GM23338 (cell line): ENCODE results near the gene RETSAT. TPM values are rescaled to one million over a fixed set of nuclear protein-coding genes. Genes with fewer than 3 reads are reported as not detected.

ENCODE experiments used
- ATAC-seq: fragments of 200-7000 bp; cut with Tn5 transposase; 3 replicates; pipeline ENCODE4 v1.9.1; 2020
- DNase-seq: peaks from one replicate; pipeline ENCODE4 v3.0.0-alpha.2; 2015; ENCODE audit warnings: low spot score
- H2AFZ ChIP-seq: fragments of 200-600 bp; sonication (generic); 2 replicates; pipeline ENCODE4 v1.8.0; 2016; ENCODE audit warnings: antibody characterized with exemption, mild to moderate bottlenecking, moderate library complexity
- H3F3A ChIP-seq: fragments of 200-600 bp; sonication (generic); replicated peaks from 2 replicates; pipeline ENCODE4 v1.8.0; 2017; ENCODE audit warnings: antibody characterized with exemption, mixed run types, low read depth
- H3K27ac ChIP-seq: fragments of 200-600 bp; sonication (generic); 2 replicates; pipeline ENCODE4 v1.6.1; 2016; ENCODE audit warnings: low read depth
- H3K27me3 ChIP-seq: fragments of 200-600 bp; sonication (generic); 2 replicates; pipeline ENCODE4 v1.8.0; 2016; ENCODE audit warnings: mild to moderate bottlenecking, mixed run types, moderate library complexity; ENCODE audit not compliant: insufficient read depth
- H3K36me3 ChIP-seq: fragments of 200-600 bp; sonication (generic); 2 replicates; pipeline ENCODE4 v1.8.0; 2016; ENCODE audit warnings: mild to moderate bottlenecking; ENCODE audit not compliant: insufficient read depth
- H3K4me1 ChIP-seq: fragments of 200-600 bp; sonication (generic); 2 replicates; pipeline ENCODE4 v1.8.0; 2016; ENCODE audit warnings: mild to moderate bottlenecking, moderate library complexity; ENCODE audit not compliant: insufficient read depth
- H3K4me2 ChIP-seq: fragments of 200-600 bp; sonication (generic); 2 replicates; pipeline ENCODE4 v1.7.1; 2017; ENCODE audit warnings: mixed run types
- H3K4me3 ChIP-seq: fragments of 200-600 bp; sonication (generic); 2 replicates; pipeline ENCODE4 v1.6.1; 2016; ENCODE audit warnings: mixed run types
- H3K79me2 ChIP-seq: fragments of 200-600 bp; sonication (generic); replicated peaks from 2 replicates; pipeline ENCODE4 v1.8.0; 2017; ENCODE audit warnings: mild to moderate bottlenecking; ENCODE audit not compliant: insufficient read depth
- H3K9me2 ChIP-seq: fragments of 200-600 bp; sonication (generic); 2 replicates; pipeline ENCODE4 v1.8.0; 2017; ENCODE audit not compliant: insufficient read depth
- H4K20me1 ChIP-seq: fragments of 200-600 bp; sonication (generic); replicated peaks from 2 replicates; pipeline ENCODE4 v1.8.0; 2017; ENCODE audit warnings: mild to moderate bottlenecking; ENCODE audit not compliant: insufficient read depth
- H3K27ac Mint-ChIP-seq: 2 replicates; pipeline ENCODE4 v1.8.0; 2020; ENCODE audit warnings: inconsistent platforms, mild to moderate bottlenecking, moderate library complexity, mixed read lengths
- H3K27me3 Mint-ChIP-seq: 3 replicates; pipeline ENCODE4 v1.8.0; 2022; ENCODE audit warnings: low read depth, mild to moderate bottlenecking, moderate library complexity, mixed read lengths, inconsistent platforms; ENCODE audit not compliant: insufficient read depth, poor library complexity
- H3K36me3 Mint-ChIP-seq: 3 replicates; pipeline ENCODE4 v1.8.0; 2021; ENCODE audit warnings: low read depth, mild to moderate bottlenecking, inconsistent platforms, moderate library complexity, mixed read lengths
- H3K4me1 Mint-ChIP-seq: 3 replicates; pipeline ENCODE4 v1.8.0; 2020; ENCODE audit warnings: mild to moderate bottlenecking, inconsistent platforms, mixed read lengths
- H3K4me3 Mint-ChIP-seq: 3 replicates; pipeline ENCODE4 v1.8.0; 2021; ENCODE audit warnings: moderate library complexity, mild to moderate bottlenecking, inconsistent platforms, mixed read lengths
- H3K9me3 Mint-ChIP-seq: 3 replicates; pipeline ENCODE4 v1.8.0; 2020; ENCODE audit warnings: moderate library complexity, mild to moderate bottlenecking, inconsistent platforms, mixed read lengths
- EZH2phosphoT487 ChIP-seq: fragments of 200-600 bp; sonication (generic); IDR thresholded peaks from one replicate; pipeline ENCODE4 v1.8.1; 2018; ENCODE audit warnings: antibody characterized with exemption; ENCODE audit not compliant: unreplicated experiment
- JUNB ChIP-seq: IDR thresholded peaks from one replicate; pipeline ENCODE4 v1.6.1; 2016; ENCODE audit warnings: antibody characterized with exemption; ENCODE audit not compliant: unreplicated experiment
- POLR2AphosphoS5 ChIP-seq: IDR thresholded peaks from 2 replicates; pipeline ENCODE4 v1.6.1; 2016; ENCODE audit warnings: antibody characterized with exemption, low read depth
- ZNF331 ChIP-seq: fragments of 250-450 bp; sonication (Bioruptor Pico); IDR thresholded peaks from 2 replicates; pipeline ENCODE4 v1.5.0; 2020; ENCODE audit warnings: low read depth, mild to moderate bottlenecking, moderate library complexity
- polyA plus RNA-seq: library from polyadenylated mRNA; unstranded; fragments of >200 nt; fragmentation: Nextera tagmentation; extraction: Ambion mirVana; gene quantifications from 2 replicates; pipeline ENCODE4 v1.2.1, GENCODE V29; 2016
- total RNA-seq: library from RNA; depleted of rRNA; stranded (reverse); fragments of >200 nt; shearing (Covaris generic); gene quantifications from 2 replicates; pipeline ENCODE4 v1.2.3, GENCODE V29; 2014
- TF ChIP-seq, protein P1 (sequence below): IDR thresholded peaks from 2 replicates; pipeline ENCODE4 v1.6.1; 2016; ENCODE audit warnings: antibody characterized with exemption
- TF ChIP-seq, protein P2 (sequence below): fragments of 250-450 bp; sonication (Bioruptor Pico); IDR thresholded peaks from 2 replicates; pipeline ENCODE4 v1.5.0; 2020; ENCODE audit warnings: mild to moderate bottlenecking, moderate library complexity
- TF ChIP-seq, protein P3 (sequence below), 2 experiments: fragments of 200-600 bp in 1 of 2; sonication (generic) in 1 of 2; conservative IDR thresholded peaks; 2 replicates each; pipeline versions ENCODE4 v1.5.1 to v1.6.1; 2016 to 2017; ENCODE audit warnings: antibody characterized with exemption in 2 of 2, low read depth in 2 of 2, mild to moderate bottlenecking in 2 of 2, moderate library complexity in 1 of 2

RETSAT gene
- total and polyA plus RNA-seq, 2 experiments from 2014 or later = 2.3 to 16.4 TPM

DNA sequence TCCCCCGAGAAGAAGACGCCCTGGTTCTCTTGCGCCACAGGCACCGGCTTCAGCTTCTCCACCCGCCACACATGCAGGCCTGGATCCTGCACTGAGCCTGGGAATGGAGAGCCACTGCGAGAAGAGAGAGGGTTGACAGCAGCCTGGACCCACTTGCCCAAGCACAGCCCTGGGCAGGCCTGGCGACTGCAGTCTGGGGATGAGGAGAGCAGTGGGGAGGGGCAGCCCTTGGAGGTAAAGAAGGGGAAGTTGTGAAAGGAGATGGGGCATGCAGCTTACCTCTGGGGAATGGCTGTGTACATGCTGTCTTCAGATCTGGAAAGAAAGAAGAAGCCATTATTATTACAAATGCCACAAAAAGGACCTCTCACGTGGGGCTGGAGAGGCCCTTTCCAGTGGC is 47.5 kb upstream of the RETSAT start:
- Mint-ChIP-seq H3K27me3 (peaks cover 9% of the 10 kb centered on the region), H3K36me3 (peaks cover 16% of the 10 kb centered on the region), H3K9me3 (peaks cover 13% of the 10 kb centered on the region), H3K27ac (no peak overlapping the region), H3K4me3 (no peak overlapping the region), H3K4me1 (peaks cover 9% of the 10 kb centered on the region)
- no peak for ATAC-seq
- Histone ChIP-seq H4K20me1 (no peaks in the 10 kb centered on the region), H3K4me3 (no peak overlapping the region), H3F3A (peaks cover 7% of the 10 kb centered on the region; the same call in 1 of the 2 replicates), H2AFZ (no peak overlapping the region), H3K27me3 (no peaks in the 10 kb centered on the region), H3K4me1 (peaks cover 6% of the 10 kb centered on the region; the same call in 1 of the 2 replicates), H3K9me2 (no peaks in the 10 kb centered on the region), H3K4me2 (no peak overlapping the region), H3K27ac (no peak overlapping the region), H3K36me3 (peaks cover 8% of the 10 kb centered on the region), H3K79me2 (peaks cover 9% of the 10 kb centered on the region)
- TF ChIP-seq, protein P1, sequence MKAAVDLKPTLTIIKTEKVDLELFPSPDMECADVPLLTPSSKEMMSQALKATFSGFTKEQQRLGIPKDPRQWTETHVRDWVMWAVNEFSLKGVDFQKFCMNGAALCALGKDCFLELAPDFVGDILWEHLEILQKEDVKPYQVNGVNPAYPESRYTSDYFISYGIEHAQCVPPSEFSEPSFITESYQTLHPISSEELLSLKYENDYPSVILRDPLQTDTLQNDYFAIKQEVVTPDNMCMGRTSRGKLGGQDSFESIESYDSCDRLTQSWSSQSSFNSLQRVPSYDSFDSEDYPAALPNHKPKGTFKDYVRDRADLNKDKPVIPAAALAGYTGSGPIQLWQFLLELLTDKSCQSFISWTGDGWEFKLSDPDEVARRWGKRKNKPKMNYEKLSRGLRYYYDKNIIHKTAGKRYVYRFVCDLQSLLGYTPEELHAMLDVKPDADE = no peak
- TF ChIP-seq, protein P2, sequence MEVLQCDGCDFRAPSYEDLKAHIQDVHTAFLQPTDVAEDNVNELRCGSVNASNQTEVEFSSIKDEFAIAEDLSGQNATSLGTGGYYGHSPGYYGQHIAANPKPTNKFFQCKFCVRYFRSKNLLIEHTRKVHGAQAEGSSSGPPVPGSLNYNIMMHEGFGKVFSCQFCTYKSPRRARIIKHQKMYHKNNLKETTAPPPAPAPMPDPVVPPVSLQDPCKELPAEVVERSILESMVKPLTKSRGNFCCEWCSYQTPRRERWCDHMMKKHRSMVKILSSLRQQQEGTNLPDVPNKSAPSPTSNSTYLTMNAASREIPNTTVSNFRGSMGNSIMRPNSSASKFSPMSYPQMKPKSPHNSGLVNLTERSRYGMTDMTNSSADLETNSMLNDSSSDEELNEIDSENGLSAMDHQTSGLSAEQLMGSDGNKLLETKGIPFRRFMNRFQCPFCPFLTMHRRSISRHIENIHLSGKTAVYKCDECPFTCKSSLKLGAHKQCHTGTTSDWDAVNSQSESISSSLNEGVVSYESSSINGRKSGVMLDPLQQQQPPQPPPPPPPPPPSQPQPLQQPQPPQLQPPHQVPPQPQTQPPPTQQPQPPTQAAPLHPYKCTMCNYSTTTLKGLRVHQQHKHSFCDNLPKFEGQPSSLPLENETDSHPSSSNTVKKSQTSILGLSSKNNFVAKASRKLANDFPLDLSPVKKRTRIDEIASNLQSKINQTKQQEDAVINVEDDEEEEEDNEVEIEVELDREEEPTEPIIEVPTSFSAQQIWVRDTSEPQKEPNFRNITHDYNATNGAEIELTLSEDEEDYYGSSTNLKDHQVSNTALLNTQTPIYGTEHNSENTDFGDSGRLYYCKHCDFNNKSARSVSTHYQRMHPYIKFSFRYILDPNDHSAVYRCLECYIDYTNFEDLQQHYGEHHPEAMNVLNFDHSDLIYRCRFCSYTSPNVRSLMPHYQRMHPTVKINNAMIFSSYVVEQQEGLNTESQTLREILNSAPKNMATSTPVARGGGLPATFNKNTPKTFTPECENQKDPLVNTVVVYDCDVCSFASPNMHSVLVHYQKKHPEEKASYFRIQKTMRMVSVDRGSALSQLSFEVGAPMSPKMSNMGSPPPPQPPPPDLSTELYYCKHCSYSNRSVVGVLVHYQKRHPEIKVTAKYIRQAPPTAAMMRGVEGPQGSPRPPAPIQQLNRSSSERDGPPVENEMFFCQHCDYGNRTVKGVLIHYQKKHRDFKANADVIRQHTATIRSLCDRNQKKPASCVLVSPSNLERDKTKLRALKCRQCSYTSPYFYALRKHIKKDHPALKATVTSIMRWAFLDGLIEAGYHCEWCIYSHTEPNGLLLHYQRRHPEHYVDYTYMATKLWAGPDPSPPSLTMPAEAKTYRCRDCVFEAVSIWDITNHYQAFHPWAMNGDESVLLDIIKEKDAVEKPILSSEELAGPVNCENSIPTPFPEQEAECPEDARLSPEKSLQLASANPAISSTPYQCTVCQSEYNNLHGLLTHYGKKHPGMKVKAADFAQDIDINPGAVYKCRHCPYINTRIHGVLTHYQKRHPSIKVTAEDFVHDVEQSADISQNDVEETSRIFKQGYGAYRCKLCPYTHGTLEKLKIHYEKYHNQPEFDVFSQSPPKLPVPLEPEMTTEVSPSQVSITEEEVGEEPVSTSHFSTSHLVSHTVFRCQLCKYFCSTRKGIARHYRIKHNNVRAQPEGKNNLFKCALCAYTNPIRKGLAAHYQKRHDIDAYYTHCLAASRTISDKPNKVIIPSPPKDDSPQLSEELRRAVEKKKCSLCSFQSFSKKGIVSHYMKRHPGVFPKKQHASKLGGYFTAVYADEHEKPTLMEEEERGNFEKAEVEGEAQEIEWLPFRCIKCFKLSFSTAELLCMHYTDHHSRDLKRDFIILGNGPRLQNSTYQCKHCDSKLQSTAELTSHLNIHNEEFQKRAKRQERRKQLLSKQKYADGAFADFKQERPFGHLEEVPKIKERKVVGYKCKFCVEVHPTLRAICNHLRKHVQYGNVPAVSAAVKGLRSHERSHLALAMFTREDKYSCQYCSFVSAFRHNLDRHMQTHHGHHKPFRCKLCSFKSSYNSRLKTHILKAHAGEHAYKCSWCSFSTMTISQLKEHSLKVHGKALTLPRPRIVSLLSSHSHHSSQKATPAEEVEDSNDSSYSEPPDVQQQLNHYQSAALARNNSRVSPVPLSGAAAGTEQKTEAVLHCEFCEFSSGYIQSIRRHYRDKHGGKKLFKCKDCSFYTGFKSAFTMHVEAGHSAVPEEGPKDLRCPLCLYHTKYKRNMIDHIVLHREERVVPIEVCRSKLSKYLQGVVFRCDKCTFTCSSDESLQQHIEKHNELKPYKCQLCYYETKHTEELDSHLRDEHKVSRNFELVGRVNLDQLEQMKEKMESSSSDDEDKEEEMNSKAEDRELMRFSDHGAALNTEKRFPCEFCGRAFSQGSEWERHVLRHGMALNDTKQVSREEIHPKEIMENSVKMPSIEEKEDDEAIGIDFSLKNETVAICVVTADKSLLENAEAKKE (CRISPR knock-in tag) = no peak
- TF ChIP-seq, protein P3, sequence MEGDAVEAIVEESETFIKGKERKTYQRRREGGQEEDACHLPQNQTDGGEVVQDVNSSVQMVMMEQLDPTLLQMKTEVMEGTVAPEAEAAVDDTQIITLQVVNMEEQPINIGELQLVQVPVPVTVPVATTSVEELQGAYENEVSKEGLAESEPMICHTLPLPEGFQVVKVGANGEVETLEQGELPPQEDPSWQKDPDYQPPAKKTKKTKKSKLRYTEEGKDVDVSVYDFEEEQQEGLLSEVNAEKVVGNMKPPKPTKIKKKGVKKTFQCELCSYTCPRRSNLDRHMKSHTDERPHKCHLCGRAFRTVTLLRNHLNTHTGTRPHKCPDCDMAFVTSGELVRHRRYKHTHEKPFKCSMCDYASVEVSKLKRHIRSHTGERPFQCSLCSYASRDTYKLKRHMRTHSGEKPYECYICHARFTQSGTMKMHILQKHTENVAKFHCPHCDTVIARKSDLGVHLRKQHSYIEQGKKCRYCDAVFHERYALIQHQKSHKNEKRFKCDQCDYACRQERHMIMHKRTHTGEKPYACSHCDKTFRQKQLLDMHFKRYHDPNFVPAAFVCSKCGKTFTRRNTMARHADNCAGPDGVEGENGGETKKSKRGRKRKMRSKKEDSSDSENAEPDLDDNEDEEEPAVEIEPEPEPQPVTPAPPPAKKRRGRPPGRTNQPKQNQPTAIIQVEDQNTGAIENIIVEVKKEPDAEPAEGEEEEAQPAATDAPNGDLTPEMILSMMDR (conservative IDR thresholded peaks at IDR 0.05; ENCODE audit: low read depth in 2 of 2) = no peak
- TF ChIP-seq POLR2AphosphoS5 (no peak), JUNB (no peak), EZH2phosphoT487 (no peak), ZNF331 (CRISPR knock-in tag) (no peak)
- no peak for DNase-seq
